ENCODE data around the gene SPTSSB. TPM values are rescaled to one million over a fixed set of nuclear protein-coding genes. Genes with fewer than 3 reads are reported as not detected.

SPTSSB gene
- total and polyA plus RNA-seq, 4 donors: under 0.01 to 1.0 (median 0.05) TPM

GRCh38 chr3:161295325-161295724 lies 76.0 kb downstream of the SPTSSB start:
- Histone ChIP-seq H3K9me3 (ENCODE audit: control insufficient read depth in 4 of 4, low read length in 3 of 4) (peaks cover 0 to 10% (median 3%) of the 10 kb centered on the region in 4 donors), H3K4me3 (ENCODE audit: low read depth in 1 of 3, low read length in 3 of 3) (no peak overlapping the region), H3K36me3 (ENCODE audit: control insufficient read depth in 4 of 4, insufficient read depth in 3 of 4, low read depth in 1 of 4, low read length in 3 of 4) (no peaks in the 10 kb centered on the region), H3K27me3 (ENCODE audit: control insufficient read depth in 4 of 4, insufficient read depth in 4 of 4, low read length in 3 of 4) (no peaks in the 10 kb centered on the region), H3K9ac (ENCODE audit: low read depth in 1 of 2, low read length in 2 of 2) (no peak overlapping the region), H3K4me1 (ENCODE audit: control insufficient read depth in 4 of 4, insufficient read depth in 4 of 4, low read length in 3 of 4) (no peaks in the 10 kb centered on the region), H3K27ac (ENCODE audit: low read depth in 1 of 2, low read length in 2 of 2) (no peak overlapping the region)
- DNase-seq (ENCODE audit: low spot score): no peak
- no peak for TF ChIP-seq NR2F2 (IDR thresholded peaks at IDR 0.05)
- peak in 1 of 2 donors; percentile 25 for TF ChIP-seq HNF4A (conservative IDR thresholded peaks at IDR 0.05)

Other genes starting within 250 kb of the SPTSSB start
- 10 to 100 TPM; 49.6 to 58.7 TPM for gene NMD3, start 150.2 kb downstream of the SPTSSB start, total RNA-seq
- 10 to 100 TPM; 19.9 to 23.5 TPM for gene NMD3, start 150.2 kb downstream of the SPTSSB start, polyA plus RNA-seq
- not detected for gene OTOL1, start 125.3 kb upstream of the SPTSSB start, total RNA-seq
- not detected for gene OTOL1, start 125.3 kb upstream of the SPTSSB start, polyA plus RNA-seq

Measured in liver (tissue), 9 donors.